GM21717 (cell line): Measurements from ENCODE around the gene MUC5B.
"Not testable (repeated sequence)": the region's sequence is repeated elsewhere in the genome, so short reads cannot be mapped to it uniquely, and the experiment has no call there.

ENCODE experiments used
- ATAC-seq: cut with Tn5 transposase; IDR thresholded peaks from one replicate; pipeline ENCODE4 v1.9.1; 2021; ENCODE audit warnings: mild to moderate bottlenecking, moderate library complexity; ENCODE audit not compliant: unreplicated experiment

Gene MUC5B

GRCh38 chr11:1202776-1203504 is 19.9 kb upstream of the MUC5B start:
- ATAC-seq, result no peak

- no peak for ATAC-seq
Observed at GRCh38 chr11:1203505-1204271, 19.2 kb upstream of the MUC5B start.

- ATAC-seq, result no peak
Observed at GRCh38 chr11:1204381-1205101, 18.3 kb upstream of the MUC5B start.

GRCh38 chr11:1205121-1205986 is 17.5 kb upstream of the MUC5B start:
- ATAC-seq, result no peak

- no peak for ATAC-seq
Observed at GRCh38 chr11:1205987-1206331, 16.9 kb upstream of the MUC5B start.

- no peak for ATAC-seq
Observed at GRCh38 chr11:1206391-1207271, 16.2 kb upstream of the MUC5B start.

- no peak for ATAC-seq
Observed at GRCh38 chr11:1207401-1208143, 15.3 kb upstream of the MUC5B start.

- no peak for ATAC-seq
Observed at GRCh38 chr11:1208144-1208393, 14.8 kb upstream of the MUC5B start.

- ATAC-seq, result no peak
Observed at GRCh38 chr11:1208394-1209261, 14.2 kb upstream of the MUC5B start.

GRCh38 chr11:1209371-1210057 is 13.4 kb upstream of the MUC5B start:
- ATAC-seq, result no peak

GRCh38 chr11:1211838-1212237 is 11.0 kb upstream of the MUC5B start:
- no peak for ATAC-seq

GRCh38 chr11:1215826-1216225 is 7.0 kb upstream of the MUC5B start:
- not testable (repeated sequence) for ATAC-seq

GRCh38 chr11:1217151-1217550 is 5.7 kb upstream of the MUC5B start:
- no peak for ATAC-seq

- no peak for ATAC-seq
Observed at GRCh38 chr11:1218256-1218787, 4.5 kb upstream of the MUC5B start.

- no peak for ATAC-seq
Observed at GRCh38 chr11:1218788-1219445, 3.9 kb upstream of the MUC5B start.

GRCh38 chr11:1219446-1219833 is 3.4 kb upstream of the MUC5B start:
- no peak for ATAC-seq
